HCT116 (cell line): ENCODE data around the gene DIO3.

ENCODE experiments used
- CBX3 ChIP-seq: IDR thresholded peaks from 2 replicates; pipeline ENCODE4 v1.6.1; 2012; ENCODE audit warnings: low read depth
- EZH2 ChIP-seq: fragments of 200-600 bp; sonication (generic); IDR thresholded peaks from 2 replicates; pipeline ENCODE4 v1.6.1; 2017; ENCODE audit warnings: antibody characterized with exemption, mixed run types
- EZH2phosphoT487 ChIP-seq: fragments of 200-600 bp; IDR thresholded peaks from 2 replicates; pipeline ENCODE4 v1.6.1; 2018; ENCODE audit warnings: antibody characterized with exemption, borderline replicate concordance
- FOSL1 ChIP-seq: IDR thresholded peaks from 2 replicates; pipeline ENCODE4 v1.6.1; 2012; ENCODE audit warnings: low read depth
- JUND ChIP-seq: IDR thresholded peaks from 2 replicates; pipeline ENCODE4 v1.6.1; 2012
- POLR2A ChIP-seq: IDR thresholded peaks from 2 replicates; pipeline ENCODE4 v1.7.0; 2011; ENCODE audit warnings: borderline replicate concordance; ENCODE audit not compliant: insufficient read depth, insufficient read length; ENCODE audit errors: extremely low read depth
- POLR2AphosphoS5 ChIP-seq: IDR thresholded peaks from 2 replicates; pipeline ENCODE4 v1.6.1; 2011; ENCODE audit warnings: mild to moderate bottlenecking, low read depth, low read length, moderate library complexity
- SP1 ChIP-seq: IDR thresholded peaks from 2 replicates; pipeline ENCODE4 v1.6.1; 2012; ENCODE audit warnings: low read depth
- SRF ChIP-seq: IDR thresholded peaks from 2 replicates; pipeline ENCODE4 v1.6.1; 2012; ENCODE audit warnings: low read depth
- TCF7L2 ChIP-seq: IDR thresholded peaks from 2 replicates; pipeline ENCODE4 v1.7.0; 2011; ENCODE audit warnings: borderline replicate concordance, inconsistent platforms; ENCODE audit not compliant: insufficient read depth, insufficient read length; ENCODE audit errors: extremely low read depth
- YY1 ChIP-seq: IDR thresholded peaks from 2 replicates; pipeline ENCODE4 v1.6.1; 2011; ENCODE audit warnings: low read length, low read depth, moderate library complexity, mild to moderate bottlenecking; ENCODE audit not compliant: insufficient replicate concordance; ENCODE audit errors: extremely low read depth
- TF ChIP-seq, protein P1 (sequence below), 3 experiments: fragments of 200-600 bp in 1 of 3; sonication (generic) in 1 of 3; IDR thresholded peaks in 2 of 3; conservative IDR thresholded peaks in 1 of 3; 2 replicates each; pipeline ENCODE4 v1.5.1; 2012 to 2017; ENCODE audit warnings: low read depth in 2 of 3, low read length in 2 of 3, antibody characterized with exemption in 1 of 3, borderline replicate concordance in 1 of 3, control low read depth in 1 of 3, mild to moderate bottlenecking in 1 of 3, mixed read lengths in 1 of 3, mixed run types in 1 of 3, moderate library complexity in 1 of 3; ENCODE audit not compliant: insufficient read depth in 1 of 3
- TF ChIP-seq, protein P2 (sequence below): IDR thresholded peaks from 2 replicates; pipeline ENCODE4 v1.6.1; 2012; ENCODE audit warnings: low read depth

DNA sequence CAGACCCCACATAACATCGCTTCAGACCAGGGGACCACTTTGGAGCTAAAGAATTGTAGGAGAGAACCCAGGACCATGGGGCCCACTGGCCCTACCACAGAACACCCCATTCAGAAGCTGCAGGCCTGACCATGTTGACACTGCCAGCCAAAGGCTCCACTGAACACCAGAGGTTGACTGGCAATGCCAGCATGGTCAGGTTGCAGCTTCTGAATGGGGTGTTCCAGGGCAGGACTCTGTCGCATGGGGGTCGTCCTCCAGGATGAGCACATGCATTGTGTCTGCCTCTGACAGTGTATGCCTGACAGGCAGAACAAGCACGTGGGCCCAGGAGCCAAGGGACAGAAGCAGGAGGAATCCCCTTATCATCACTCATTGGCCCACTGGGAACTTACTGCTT is 34.1 kb downstream of the DIO3 start:
- TF ChIP-seq, protein P1, sequence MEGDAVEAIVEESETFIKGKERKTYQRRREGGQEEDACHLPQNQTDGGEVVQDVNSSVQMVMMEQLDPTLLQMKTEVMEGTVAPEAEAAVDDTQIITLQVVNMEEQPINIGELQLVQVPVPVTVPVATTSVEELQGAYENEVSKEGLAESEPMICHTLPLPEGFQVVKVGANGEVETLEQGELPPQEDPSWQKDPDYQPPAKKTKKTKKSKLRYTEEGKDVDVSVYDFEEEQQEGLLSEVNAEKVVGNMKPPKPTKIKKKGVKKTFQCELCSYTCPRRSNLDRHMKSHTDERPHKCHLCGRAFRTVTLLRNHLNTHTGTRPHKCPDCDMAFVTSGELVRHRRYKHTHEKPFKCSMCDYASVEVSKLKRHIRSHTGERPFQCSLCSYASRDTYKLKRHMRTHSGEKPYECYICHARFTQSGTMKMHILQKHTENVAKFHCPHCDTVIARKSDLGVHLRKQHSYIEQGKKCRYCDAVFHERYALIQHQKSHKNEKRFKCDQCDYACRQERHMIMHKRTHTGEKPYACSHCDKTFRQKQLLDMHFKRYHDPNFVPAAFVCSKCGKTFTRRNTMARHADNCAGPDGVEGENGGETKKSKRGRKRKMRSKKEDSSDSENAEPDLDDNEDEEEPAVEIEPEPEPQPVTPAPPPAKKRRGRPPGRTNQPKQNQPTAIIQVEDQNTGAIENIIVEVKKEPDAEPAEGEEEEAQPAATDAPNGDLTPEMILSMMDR (IDR thresholded peaks at IDR 0.05 in 2 of 3, conservative IDR thresholded peaks at IDR 0.05 in 1 of 3; ENCODE audit: borderline replicate concordance in 1 of 3, insufficient read depth in 1 of 3, low read depth in 2 of 3, low read length in 2 of 3): no peak
- TF ChIP-seq EZH2phosphoT487 (no peak), POLR2A (no peak), POLR2AphosphoS5 (no peak), TCF7L2 (no peak), EZH2 (no peak), SP1 (no peak), YY1 (no peak), JUND (no peak), FOSL1 (no peak), CBX3 (no peak), SRF (no peak)
- TF ChIP-seq, protein P2, sequence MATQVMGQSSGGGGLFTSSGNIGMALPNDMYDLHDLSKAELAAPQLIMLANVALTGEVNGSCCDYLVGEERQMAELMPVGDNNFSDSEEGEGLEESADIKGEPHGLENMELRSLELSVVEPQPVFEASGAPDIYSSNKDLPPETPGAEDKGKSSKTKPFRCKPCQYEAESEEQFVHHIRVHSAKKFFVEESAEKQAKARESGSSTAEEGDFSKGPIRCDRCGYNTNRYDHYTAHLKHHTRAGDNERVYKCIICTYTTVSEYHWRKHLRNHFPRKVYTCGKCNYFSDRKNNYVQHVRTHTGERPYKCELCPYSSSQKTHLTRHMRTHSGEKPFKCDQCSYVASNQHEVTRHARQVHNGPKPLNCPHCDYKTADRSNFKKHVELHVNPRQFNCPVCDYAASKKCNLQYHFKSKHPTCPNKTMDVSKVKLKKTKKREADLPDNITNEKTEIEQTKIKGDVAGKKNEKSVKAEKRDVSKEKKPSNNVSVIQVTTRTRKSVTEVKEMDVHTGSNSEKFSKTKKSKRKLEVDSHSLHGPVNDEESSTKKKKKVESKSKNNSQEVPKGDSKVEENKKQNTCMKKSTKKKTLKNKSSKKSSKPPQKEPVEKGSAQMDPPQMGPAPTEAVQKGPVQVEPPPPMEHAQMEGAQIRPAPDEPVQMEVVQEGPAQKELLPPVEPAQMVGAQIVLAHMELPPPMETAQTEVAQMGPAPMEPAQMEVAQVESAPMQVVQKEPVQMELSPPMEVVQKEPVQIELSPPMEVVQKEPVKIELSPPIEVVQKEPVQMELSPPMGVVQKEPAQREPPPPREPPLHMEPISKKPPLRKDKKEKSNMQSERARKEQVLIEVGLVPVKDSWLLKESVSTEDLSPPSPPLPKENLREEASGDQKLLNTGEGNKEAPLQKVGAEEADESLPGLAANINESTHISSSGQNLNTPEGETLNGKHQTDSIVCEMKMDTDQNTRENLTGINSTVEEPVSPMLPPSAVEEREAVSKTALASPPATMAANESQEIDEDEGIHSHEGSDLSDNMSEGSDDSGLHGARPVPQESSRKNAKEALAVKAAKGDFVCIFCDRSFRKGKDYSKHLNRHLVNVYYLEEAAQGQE: no peak
